GM12872 (cell line): ENCODE data around the gene SQSTM1.

Source experiments
- TF ChIP-seq, protein P1 (sequence below): IDR thresholded peaks from 3 replicates; pipeline ENCODE4 v1.5.1; 2011; ENCODE audit warnings: low read depth, mild to moderate bottlenecking, low read length, moderate library complexity; ENCODE audit not compliant: insufficient read depth

The SQSTM1 gene

DNA sequence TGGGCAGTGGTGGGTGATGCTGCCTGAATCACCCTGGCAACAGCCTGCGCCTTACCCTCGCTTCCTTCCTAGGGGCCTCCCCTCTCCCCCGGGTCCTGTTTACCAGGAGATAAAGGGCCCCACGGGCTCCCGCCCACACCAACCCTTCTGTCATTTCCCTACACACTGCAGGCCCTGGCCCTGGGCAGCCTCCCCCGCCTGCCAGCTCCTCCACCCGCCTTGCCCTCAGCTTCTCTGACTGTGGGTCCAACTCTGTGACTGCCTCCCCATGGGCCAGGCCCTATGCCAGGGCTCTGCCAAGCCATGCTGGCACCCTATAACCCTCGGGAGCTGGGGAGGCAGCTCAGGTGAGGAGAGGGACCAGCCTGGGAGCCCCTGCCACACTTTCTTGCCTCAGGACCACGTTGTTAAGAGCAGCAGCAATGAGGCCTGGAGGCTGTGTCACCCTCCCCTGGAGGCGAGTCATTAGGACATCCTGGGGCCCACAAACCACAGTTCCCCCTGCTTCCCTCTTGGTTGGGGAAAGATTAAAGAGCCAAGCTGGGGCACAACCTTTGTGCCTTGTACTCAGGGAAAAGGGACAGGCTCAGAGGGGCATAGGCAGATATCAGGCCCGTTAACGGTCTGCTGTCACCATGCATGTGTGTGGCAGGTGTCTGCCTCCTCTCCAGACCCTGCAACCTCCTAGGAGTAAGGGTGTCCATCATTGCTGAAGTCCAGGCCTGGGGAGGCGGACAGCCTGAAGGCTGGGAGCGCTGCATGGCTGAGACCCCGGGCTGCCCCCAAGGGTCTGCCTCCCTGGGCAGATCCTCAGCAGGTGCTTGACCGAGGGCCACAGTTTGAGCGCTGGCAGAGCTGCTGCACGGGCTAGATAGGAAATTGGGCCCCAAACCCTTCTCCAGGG, 16.8 kb upstream of the SQSTM1 start:
- TF ChIP-seq, protein P1, sequence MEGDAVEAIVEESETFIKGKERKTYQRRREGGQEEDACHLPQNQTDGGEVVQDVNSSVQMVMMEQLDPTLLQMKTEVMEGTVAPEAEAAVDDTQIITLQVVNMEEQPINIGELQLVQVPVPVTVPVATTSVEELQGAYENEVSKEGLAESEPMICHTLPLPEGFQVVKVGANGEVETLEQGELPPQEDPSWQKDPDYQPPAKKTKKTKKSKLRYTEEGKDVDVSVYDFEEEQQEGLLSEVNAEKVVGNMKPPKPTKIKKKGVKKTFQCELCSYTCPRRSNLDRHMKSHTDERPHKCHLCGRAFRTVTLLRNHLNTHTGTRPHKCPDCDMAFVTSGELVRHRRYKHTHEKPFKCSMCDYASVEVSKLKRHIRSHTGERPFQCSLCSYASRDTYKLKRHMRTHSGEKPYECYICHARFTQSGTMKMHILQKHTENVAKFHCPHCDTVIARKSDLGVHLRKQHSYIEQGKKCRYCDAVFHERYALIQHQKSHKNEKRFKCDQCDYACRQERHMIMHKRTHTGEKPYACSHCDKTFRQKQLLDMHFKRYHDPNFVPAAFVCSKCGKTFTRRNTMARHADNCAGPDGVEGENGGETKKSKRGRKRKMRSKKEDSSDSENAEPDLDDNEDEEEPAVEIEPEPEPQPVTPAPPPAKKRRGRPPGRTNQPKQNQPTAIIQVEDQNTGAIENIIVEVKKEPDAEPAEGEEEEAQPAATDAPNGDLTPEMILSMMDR: no peak

DNA sequence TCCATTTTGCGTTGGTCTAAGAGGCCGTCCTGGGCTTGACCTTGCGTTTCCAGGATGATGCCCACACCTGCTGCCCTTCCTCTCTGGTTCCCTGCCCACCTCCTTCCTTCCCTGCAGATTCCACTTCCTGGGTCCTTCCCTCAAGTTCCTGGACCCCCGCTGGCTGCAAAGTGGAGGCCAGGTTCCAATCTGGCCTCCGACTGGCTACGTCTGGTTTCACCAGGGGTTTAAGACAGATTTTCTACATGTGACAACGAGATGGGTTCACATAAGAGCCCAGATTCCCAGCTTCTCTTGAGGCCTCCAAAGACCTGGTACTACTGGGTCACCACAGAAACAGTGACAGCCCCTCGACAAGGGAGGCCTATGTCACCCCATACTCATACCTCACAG, 16.2 kb upstream of the SQSTM1 start:
- TF ChIP-seq, protein P1: no peak

DNA sequence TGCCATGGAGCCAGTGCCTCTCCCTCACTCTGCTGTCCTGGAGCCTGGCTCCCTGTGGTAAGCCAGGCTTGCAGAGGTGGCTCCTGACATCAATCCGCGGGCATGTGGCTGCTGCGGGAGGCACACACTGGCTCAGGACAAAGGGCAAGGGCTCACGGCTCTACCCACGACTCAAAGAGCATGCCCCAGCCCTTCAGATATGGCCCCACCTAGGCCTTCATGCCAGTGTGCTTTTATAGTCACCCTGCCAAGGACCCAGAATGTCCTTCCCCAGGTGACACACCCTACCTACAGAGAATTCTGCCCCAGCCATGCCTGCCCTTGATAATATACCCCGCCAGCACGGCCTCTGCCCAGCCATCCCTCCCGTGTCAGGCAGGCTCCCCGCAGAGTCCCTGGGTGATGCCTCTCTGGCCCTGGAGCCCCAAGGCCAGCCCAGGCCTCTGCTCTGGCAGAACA, 15.6 kb upstream of the SQSTM1 start:
- TF ChIP-seq, protein P1: no peak

DNA sequence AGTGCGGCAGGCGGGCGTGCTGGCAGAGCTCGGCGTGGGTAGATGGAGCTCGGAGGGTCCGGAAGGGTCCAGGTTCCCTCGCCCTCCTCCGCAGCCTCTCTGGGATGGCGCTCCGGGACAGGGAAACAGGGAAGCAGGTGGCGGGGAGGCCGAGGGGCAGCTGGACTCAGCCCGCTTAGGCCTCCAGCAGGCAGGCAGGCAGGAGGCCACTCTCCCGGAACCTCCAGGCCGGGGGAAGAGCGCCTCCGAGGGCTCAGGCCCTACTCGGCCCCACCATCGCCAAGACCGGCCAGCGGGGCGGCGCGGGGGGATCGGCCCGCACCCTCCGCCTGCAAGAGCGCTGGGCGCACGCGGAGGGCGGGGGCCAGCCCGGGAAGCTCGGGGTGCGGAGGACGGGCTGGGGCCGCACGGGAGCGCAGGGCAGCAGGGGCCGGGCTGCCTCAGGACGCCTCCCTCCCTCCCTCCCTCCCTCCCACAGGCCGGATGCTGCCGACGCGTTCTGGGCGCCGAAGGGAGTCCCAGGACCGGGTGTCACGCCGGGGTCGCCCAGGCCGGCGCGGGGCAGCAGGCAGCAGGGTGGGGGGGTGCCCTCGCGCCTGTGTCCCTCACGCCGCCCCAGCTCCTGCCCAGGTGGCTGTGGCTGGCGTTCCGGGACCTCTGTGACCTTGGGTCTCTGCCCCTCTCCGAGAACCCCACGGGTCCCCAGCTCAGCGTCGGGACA, 15.0 kb upstream of the SQSTM1 start:
- TF ChIP-seq, protein P1: no peak

DNA sequence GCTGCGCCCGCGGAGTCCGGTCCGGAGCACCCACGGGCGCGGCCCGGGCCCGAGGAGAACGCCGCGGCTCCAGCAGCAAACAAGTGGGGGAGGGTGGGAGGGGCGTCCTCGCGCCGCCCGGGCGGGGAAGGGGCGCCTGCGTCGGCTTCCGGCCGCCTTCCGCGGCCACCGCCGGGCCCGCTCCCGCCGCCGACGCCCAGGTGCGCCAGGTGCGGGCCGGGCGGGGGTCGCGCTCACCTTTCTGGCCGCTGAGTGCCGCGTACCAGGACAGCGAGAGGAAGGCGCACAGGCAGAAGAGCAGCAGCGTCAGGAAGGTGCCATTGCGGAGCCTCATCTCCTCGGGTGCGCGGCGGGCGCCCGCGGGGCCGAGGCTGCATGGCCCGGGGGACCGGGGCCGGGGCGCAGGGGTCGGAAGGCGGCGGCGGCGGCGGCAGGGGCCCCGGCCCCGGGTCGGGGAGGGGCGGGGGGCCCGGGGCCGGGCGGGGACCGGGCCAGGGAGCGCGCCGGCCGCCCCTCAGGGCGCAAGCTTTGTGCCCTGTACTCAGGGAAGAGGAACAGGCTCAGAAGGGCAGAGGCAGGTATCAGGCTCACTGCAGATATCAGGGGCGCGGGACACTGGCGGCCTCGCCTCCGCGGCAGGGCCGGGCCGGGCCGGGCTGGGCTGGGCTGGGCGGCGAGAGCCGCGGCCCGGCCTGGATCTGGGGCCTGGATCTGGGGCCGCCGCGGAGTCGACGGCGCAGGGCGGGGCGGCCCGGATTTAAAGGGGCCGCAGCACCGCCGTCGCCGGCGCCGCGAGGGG, 14.3 kb upstream of the SQSTM1 start, which contains the start of gene MGAT4B:
TSS of gene MGAT4B (minus strand) at position 617 of the 799 bp plus-strand sequence. CDS start at position 334, 283 bp downstream.
- TF ChIP-seq, protein P1: no peak

DNA sequence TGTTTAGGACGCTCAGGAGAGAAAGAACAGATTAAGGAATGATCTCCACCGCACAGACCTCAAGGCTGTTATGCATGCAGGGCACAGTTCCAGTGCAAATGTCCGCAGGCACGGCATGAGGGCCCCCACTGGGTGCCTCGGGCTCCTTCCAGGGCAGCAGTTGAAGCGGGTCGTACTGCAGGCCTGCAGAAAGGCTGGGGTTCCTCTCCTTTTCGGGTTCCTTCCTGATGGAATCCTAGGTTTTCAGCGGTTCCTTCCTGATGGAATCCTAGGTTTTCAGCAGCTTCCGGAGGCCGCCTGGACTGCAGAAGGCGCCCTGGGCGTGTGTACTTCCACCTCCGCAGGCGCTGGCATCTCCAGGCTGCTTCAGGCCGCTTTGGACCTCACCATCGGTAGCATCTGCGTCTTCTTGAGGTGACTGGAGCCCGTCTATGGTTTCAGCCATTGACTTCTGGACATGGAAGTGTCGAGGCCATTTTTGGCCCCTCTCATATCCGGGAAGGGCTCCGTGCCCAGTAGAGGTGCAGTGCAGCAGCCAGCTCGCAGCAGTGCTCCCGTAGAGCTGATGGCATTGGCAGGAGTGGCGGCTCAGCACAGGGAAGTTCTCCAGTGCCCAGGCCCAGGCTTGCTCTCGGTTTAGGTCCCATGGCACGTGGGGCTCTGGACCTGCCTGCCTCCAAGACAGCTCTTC, 8.4 kb upstream of the SQSTM1 start:
- TF ChIP-seq, protein P1: no peak
